IPS DF 19.7 (cell line): Measurements from ENCODE around the gene CCL4.
"Not testable (repeated sequence)": the region's sequence is repeated elsewhere in the genome, so short reads cannot be mapped to it uniquely, and the experiment has no call there.

Source experiments
- DNase-seq: peaks from one replicate; pipeline ENCODE4 v3.0.0-alpha.2; 2013; ENCODE audit warnings: low read depth, low spot score

The CCL4 gene

GRCh38 chr17:36087897-36088572 is 15.6 kb upstream of the CCL4 start:
- DNase-seq = not testable (repeated sequence)

- no peak for DNase-seq
Observed at GRCh38 chr17:36088670-36089338, 14.8 kb upstream of the CCL4 start.

GRCh38 chr17:36089339-36089865 is 14.2 kb upstream of the CCL4 start:
- no peak for DNase-seq

DNA sequence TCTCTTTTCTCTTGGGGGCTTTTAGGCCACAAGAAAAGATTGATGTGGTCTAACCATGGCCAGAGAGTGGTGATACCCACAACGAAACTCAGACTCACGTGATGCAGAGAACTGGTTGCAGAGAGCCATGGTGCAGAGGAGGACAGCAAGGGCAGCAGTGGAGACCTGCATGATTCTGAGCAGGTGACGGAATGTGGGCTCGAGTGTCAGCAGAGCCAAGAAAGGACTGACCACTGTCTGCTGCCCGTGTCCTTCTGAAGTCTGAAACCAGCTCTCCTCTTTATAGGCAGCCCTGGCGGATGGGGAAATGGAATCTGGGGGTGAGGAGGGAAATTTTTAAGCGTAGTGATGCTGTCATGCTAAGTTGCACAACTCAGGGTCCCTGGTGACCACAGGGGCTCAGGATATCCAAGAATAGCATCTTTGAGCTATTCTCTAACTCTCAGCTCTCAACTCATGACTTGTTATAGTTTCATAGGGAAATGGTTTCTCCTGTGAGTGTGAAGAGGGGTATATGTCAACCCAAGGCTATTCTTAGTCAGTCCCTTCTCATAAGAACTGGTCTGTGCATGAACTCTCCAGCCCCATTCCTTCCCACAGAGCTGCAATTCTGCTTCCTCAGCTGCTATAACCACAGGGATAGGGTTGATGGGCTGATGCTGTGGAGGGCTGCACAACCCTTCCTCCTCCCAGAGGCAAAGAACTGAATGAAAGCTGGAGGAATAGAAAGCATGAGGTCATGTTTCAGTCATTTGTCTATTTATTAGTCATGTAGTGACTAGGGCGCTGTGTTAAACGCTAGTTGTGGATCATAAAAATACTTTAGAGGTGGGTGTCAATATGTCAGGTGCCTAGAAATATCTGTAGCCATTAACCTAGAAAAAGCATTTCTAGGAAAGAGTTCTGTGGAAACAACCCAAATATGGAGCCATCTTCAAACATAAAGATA is 13.5 kb upstream of the CCL4 start, which contains the start of gene CCL3:
Gene CCL3, minus strand, starts transcription at position 256 of the 949 bp plus-strand sequence. Its CDS starts 85 bp downstream, at position 171.
- DNase-seq = no peak

DNA sequence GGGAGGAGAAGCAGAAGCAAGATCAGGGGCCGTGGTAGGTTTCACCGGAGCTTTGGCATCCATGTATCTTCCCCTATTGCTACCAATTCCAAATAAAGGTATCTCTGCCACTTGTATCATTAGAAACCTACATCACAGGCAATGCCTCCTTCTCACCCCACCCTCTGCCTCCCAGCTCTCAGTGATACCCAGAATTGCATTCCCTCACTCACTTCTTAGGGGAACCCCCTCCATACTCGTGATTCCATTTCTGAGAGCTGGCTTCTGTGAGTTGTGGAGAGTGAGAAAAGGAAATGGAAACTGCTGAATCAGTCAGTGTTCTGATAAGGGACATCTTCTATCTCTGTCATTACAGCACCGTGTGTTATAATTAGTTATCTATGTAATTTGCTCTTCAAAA is 11.4 kb upstream of the CCL4 start:
- no peak for DNase-seq

DNA sequence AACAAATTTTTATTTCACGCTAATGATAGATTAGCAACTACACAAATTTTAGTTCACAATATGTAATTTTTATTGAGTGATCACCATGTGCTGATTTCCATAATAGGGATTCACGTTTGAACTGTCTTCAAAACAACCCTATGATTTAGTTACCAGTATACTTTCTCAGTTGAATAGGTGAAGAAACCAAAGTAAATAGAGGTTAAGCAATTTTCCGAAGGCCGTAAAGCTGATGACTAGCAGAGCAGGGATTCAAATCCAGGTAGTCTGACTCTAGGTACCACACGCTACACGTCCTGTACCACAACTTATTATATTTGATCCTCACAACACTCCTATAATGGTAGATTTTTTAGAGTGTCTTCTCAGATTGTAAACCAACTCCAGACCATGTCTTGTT is 10.9 kb upstream of the CCL4 start:
- DNase-seq = not testable (repeated sequence)

GRCh38 chr17:36094232-36094631 is 9.4 kb upstream of the CCL4 start:
- no peak for DNase-seq

- no peak for DNase-seq
Observed at GRCh38 chr17:36094746-36095145, 8.9 kb upstream of the CCL4 start.

DNA sequence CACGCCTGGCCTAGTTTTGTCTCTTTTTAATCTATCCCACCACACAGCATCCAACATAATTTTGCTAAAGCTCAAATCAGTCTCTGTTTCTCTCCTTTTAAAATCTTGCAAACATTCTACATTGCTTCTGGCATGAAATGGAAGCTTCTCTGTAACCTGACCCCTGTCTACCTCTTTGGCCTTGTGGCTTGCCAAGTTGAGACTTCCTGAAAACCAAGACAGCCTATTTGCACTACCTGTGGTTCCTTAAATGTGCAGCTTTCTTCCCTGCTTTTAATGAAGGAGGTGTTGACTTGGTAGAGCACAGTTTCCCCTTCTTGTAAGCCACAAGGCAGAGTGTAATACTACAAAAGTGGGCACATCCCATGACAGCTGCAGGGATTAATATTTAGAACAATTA is 7.6 kb upstream of the CCL4 start:
- DNase-seq = no peak

DNA sequence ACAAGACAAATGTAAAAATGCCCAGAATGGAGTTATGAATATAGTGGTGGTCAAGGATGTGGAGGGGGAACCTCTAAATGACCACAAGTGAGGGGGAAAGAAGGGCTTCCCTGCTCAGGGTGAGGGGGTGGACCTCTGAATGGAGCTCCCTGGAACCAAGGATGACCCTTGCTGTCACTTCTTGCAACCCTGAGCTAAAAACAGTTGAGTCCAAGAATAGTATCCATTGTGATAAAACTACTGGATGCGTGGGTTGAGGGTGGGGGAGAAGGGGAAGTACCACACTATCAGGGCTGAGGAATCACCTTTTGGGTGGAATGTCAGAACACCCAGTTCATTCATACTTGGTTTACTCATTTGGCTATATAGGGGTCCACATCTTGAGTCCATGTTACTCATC is 4.6 kb upstream of the CCL4 start:
- DNase-seq = not testable (repeated sequence)

DNA sequence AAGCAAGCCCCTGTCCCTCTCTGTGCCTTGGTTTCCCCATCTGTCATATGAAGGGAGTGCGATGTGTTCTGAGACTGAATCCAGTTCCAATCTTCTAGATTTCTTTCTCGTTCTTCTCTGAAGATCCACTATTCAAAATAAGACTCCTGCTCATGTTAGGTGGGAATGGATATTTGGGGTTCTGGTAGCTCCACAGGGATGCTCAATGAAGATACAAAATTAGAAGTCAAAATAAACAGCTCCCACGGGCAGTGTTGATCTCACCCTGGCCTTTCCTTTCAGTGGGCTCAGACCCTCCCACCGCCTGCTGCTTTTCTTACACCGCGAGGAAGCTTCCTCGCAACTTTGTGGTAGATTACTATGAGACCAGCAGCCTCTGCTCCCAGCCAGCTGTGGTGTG is 619 bp downstream of the CCL4 start:
- DNase-seq = not testable (repeated sequence)

- DNase-seq = no peak
Observed at GRCh38 chr17:36104701-36105181, 1.1 kb downstream of the CCL4 start.

- no peak for DNase-seq
Observed at GRCh38 chr17:36105781-36106492, 2.3 kb downstream of the CCL4 start.

- no peak for DNase-seq
Observed at GRCh38 chr17:36106493-36106835, 2.8 kb downstream of the CCL4 start.

GRCh38 chr17:36107660-36108059 is 4.0 kb downstream of the CCL4 start:
- DNase-seq = no peak

DNA sequence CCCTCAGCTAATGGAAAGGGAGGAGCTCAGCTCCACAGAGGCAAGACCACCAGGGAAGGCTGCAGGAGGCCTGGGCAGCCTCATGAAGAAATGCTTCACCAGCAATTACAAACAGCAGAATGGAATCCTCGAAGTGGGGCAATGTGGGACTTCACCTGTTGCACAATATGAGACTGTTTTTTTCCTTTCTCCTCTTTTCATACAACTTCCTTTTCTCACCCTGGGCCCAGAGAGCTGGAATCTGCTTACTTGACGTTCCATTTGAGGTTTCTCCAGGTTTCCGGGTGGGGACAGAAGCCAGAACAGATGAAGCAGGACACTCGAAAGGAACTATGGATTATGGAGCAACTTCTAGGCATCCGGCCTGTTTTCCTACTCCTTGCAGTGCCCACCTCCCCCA is 4.6 kb downstream of the CCL4 start:
- not testable (repeated sequence) for DNase-seq

GRCh38 chr17:36111068-36111490 is 7.5 kb downstream of the CCL4 start:
- no peak for DNase-seq

DNA sequence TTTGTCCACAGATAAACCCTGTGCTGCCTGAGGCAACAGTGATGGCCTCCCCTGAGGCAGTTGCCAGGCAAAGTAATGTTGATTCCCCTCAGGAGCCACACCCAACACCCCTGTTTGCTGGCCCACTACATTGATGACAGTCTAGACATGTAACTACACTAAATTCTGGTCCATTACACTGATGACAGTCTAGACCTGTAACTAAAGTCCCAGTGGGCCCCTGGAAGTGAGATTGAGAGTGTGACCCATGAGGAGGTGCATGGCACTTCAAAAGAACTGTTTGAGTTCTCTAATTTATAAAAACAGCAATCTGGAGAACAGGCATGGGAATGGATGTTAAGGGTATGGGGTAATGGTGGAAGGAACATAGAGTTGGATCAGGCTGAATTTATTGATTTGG is 8.9 kb downstream of the CCL4 start:
- DNase-seq = no peak

DNA sequence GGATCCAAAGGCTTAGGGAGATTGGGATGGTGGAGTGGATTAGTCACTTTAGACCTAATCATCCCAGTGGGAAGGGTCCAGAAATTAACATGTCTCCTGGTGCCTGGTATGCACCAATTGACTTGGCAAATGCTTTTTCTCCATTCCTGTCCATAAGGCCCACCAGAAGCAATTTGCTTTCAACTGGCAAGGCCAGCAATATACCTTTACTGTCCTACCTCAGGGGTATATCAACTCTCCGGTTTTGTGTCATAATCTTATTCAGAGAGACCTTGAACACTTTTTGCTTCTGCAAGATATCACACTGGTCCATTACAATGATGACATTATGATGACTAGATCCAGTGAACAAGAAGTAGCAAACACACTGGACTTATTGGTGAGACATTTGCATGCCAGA is 9.5 kb downstream of the CCL4 start:
- DNase-seq = not testable (repeated sequence)

DNA sequence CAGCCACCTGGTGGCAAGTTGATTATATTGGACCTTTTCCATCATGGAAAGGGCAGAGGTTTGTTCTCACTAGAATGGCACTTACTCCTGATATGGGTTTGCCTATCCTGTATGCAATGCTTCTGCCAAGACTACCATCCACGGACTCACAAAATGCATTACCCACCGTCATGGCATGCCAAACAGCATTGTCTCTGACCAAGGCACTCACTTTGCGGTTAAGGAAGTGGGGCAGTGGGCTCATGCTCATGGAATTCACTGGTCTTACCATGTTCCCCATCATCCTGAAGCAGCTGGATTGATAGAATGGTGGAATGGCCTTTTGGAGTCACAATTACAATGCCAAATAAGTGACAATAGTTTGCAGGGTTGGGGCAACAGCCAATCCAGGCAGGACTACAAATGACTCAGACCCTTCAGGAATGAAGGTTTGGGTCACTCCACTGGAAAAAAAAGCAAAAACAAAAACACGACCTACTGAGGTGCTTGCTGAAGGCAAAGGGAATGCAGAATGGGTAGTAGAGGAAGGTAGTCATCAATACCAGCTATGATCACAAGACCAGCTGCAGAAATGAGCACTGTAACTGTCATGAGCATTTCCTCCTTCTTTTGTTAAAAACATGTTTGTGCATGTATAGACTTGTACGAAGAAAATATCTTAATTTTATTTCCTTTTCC is 11.5 kb downstream of the CCL4 start:
- not testable (repeated sequence) for DNase-seq

GRCh38 chr17:36115649-36115977 is 12.0 kb downstream of the CCL4 start:
- DNase-seq = not testable (repeated sequence)
